Endothelial cell of umbilical vein (primary cell): ENCODE measurements around the gene TMEM54. TPM values are rescaled to one million over a fixed set of nuclear protein-coding genes. Genes with fewer than 3 reads are reported as not detected.

ENCODE experiments used
- BruUV-seq: library from RNA; stranded (reverse); fragments of 400-500 nt; replicated peaks from 2 replicates; lab custom pipeline; 2021; lab: Mats Ljungman, UMichigan
- CTCF ChIA-PET: fragments of 300-600, 350-600 bp; sonication (Branson Sonifier 250); formaldehyde crosslinking; loops from one replicate; lab custom pipeline; 2021; ENCODE audit warnings: antibody characterized with exemption, inconsistent platforms; lab: Charles Lee
- POLR2A ChIA-PET: fragments of 300-600, 350-600 bp; sonication (Branson Sonifier 250); formaldehyde crosslinking; loops from one replicate; lab custom pipeline; 2021; ENCODE audit warnings: antibody characterized with exemption, inconsistent platforms; lab: Charles Lee
- DNase-seq: peaks from one replicate; pipeline ENCODE4 v3.0.0-alpha.2; 2011; ENCODE audit warnings: low read depth, low spot score
- FAIRE-seq: peaks from 2 replicates; lab custom pipeline; 2011; peaks lifted over from hg19 to GRCh38; lab: Jason Lieb, UNC
- H2AFZ ChIP-seq: 2 replicates; pipeline ENCODE4 v1.6.0; 2012; ENCODE audit warnings: low read depth, low read length, control low read depth, inconsistent platforms
- H3K27ac ChIP-seq: 2 replicates; pipeline ENCODE4 v1.5.1; 2011; ENCODE audit warnings: low read depth, mild to moderate bottlenecking, control low read depth, low read length, moderate library complexity; ENCODE audit not compliant: insufficient read depth
- H3K27me3 ChIP-seq, 2 experiments: 2 replicates each; pipeline versions ENCODE4 v1.6.0 to v1.6.1; 2011; ENCODE audit warnings: low read length in 2 of 2, mixed read lengths in 1 of 2; ENCODE audit not compliant: control insufficient read depth in 2 of 2, insufficient read depth in 2 of 2
- H3K36me3 ChIP-seq, 2 experiments: 2 replicates in 1 of 2; 3 replicates in 1 of 2; pipeline ENCODE4 v1.5.1; 2011; ENCODE audit warnings: low read length in 2 of 2, mild to moderate bottlenecking in 1 of 2, moderate library complexity in 1 of 2; ENCODE audit not compliant: control insufficient read depth in 2 of 2, insufficient read depth in 2 of 2; ENCODE audit errors: extremely low read depth in 1 of 2
- H3K4me1 ChIP-seq: 3 replicates; pipeline ENCODE4 v1.5.1; 2011; ENCODE audit warnings: mild to moderate bottlenecking, low read length; ENCODE audit not compliant: control insufficient read depth, insufficient read depth; ENCODE audit errors: extremely low read depth
- H3K4me2 ChIP-seq: 2 replicates; pipeline ENCODE4 v1.6.1; 2011; ENCODE audit warnings: low read length, control low read depth, mixed read lengths; ENCODE audit not compliant: insufficient read depth
- H3K4me3 ChIP-seq, 3 experiments: fragments of 200-600 bp in 1 of 3; sonication (generic), shearing (Covaris generic) in 1 of 3; replicated peaks in 1 of 3; 2 replicates each; pipeline ENCODE4 v1.5.1; 2011 to 2016; ENCODE audit warnings: control low read depth in 3 of 3, low read length in 3 of 3, mild to moderate bottlenecking in 2 of 3, inconsistent platforms in 1 of 3, low read depth in 1 of 3, moderate library complexity in 1 of 3; ENCODE audit not compliant: insufficient read depth in 1 of 3
- H3K79me2 ChIP-seq: 2 replicates; pipeline ENCODE4 v1.6.0; 2012; ENCODE audit warnings: low read length, inconsistent platforms; ENCODE audit not compliant: control insufficient read depth, insufficient read depth
- H3K9ac ChIP-seq: replicated peaks from 2 replicates; pipeline ENCODE3; 2011; ENCODE audit warnings: low read length, control low read depth; ENCODE audit not compliant: insufficient read depth; ENCODE audit errors: extremely low read depth
- H3K9me1 ChIP-seq: replicated peaks from 3 replicates; pipeline ENCODE4 v1.6.0; 2011; ENCODE audit warnings: mild to moderate bottlenecking, low read length; ENCODE audit not compliant: control insufficient read depth, insufficient read depth; ENCODE audit errors: extremely low read depth
- H3K9me3 ChIP-seq: replicated peaks from 2 replicates; pipeline ENCODE4 v1.5.1; 2012; ENCODE audit warnings: low read length, inconsistent platforms; ENCODE audit not compliant: control insufficient read depth, insufficient read depth
- H4K20me1 ChIP-seq: replicated peaks from 2 replicates; pipeline ENCODE3; 2011; ENCODE audit warnings: mild to moderate bottlenecking, low read length; ENCODE audit not compliant: control insufficient read depth, insufficient read depth; ENCODE audit errors: extremely low read depth
- GATA2 ChIP-seq: IDR thresholded peaks from 2 replicates; pipeline ENCODE4 v1.7.0; 2011; ENCODE audit warnings: low read depth, mild to moderate bottlenecking, moderate library complexity, mixed read lengths, low read length; ENCODE audit not compliant: insufficient read length, insufficient read depth
- POLR2A ChIP-seq: IDR thresholded peaks from 2 replicates; pipeline ENCODE4 v1.6.1; 2012; ENCODE audit warnings: low read depth, mild to moderate bottlenecking, control low read depth, low read length
- POLR2AphosphoS5 ChIP-seq: IDR thresholded peaks from 2 replicates; pipeline ENCODE4 v1.6.1; 2012; ENCODE audit warnings: low read depth, mild to moderate bottlenecking, control low read depth, low read length, moderate library complexity; ENCODE audit not compliant: insufficient read depth
- dilution Hi-C: fragments of 300-500 bp; cut with MboI; formaldehyde crosslinking; loops from one replicate; pipeline ENCODE4 v1.15.0; 2019; ENCODE audit warnings: low sequenced_read_pairs; ENCODE audit not compliant: extremely low pct_ligation_motif_present
- intact Hi-C: fragments of 100-400 bp; cut with micrococcal nuclease; formaldehyde crosslinking; loops from one replicate; pipeline ENCODE4 v1.10.0; 2022
- polyA plus RNA-seq, 4 experiments: library from polyadenylated mRNA; depleted of rRNA in 3 of 4; stranded (reverse) in 3 of 4; unstranded in 1 of 4; fragments of >200 nt; gene quantifications; 2 replicates each; pipeline versions ENCODE4 v1.2.1 to v1.2.3, GENCODE V29; 2011 to 2012; ENCODE audit warnings: missing spikeins in 1 of 4
- total RNA-seq: library from RNA; stranded (reverse); gene quantifications from 2 replicates; pipeline ENCODE4 v1.2.3, GENCODE V29; 2021

TMEM54 gene
- total and polyA plus RNA-seq, 2 donors (not counting 3 experiments of a cell fraction or from before 2014, with no cell fraction given), result 23.6 to 77.2 TPM

DNA sequence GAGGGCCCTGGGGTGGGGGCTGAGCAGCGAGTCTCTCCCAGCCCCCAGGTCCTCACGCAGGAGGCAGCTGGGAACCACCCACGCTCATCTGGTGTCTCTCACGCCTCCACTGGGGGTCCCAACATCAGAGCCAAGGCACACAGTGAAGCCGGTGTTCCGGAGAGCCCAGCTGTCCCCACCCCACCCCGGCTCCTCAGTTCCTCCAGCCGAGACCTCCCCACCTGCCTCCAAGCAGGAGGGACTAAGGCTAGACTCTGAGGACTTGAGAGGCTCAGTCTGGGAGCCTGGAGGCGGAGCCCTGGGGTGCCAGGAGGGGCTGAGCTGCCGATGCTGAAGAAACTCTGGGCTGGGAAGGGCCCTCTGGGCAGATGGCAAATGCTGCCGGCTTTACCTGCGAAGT, 16.5 kb downstream of the TMEM54 start:
- no peak overlapping the region for H3K4me3 ChIP-seq
- no peaks in the 10 kb centered on the region for H3K79me2 ChIP-seq
- BruUV-seq, result no TSS peak
- dilution Hi-C loops (no loop called here), intact Hi-C loops (no loop called here)
- ChIA-PET POLR2A (no interaction called here), CTCF (interaction anchor here (1.2 to 2.0 kb wide), 3 partner anchors 9 to 172 kb away, joined by 3 to 10 read pairs (median 3); no protein-coding TSS in a partner anchor)
- no peaks in the 10 kb centered on the region for H3K36me3 ChIP-seq
- H3K4me2 ChIP-seq, result no peak overlapping the region
- no peak overlapping the region for H2AFZ ChIP-seq
- no peaks in the 10 kb centered on the region for H3K4me1 ChIP-seq
- H4K20me1 ChIP-seq, result no peaks in the 10 kb centered on the region
- H3K9me1 ChIP-seq, result no peaks in the 10 kb centered on the region
- FAIRE-seq, result no peak
- H3K9me3 ChIP-seq, result no peaks in the 10 kb centered on the region
- peaks cover 13 to 15% of the 10 kb centered on the region in 2 experiments for H3K27me3 ChIP-seq
- TF ChIP-seq POLR2A, result no peak
- no peak overlapping the region for H3K27ac ChIP-seq
- DNase-seq, result no peak
- no peak overlapping the region for H3K9ac ChIP-seq

DNA sequence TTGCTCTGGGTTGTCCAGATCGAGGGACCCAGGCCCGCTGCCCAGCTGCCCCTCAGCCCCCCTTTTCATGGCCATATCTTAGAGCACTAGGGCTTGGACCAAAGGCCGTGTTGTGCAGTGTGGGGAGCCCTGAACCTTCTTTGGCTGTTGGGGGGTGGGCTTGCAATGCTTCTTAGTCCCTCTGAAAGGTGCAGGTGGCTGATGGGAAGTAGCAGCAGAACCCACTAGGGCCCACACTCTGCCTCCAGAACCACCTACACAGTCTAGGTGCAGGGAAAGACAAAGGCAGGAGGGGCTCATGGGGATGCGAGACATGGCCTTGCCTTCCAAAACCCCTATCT, 17.2 kb downstream of the TMEM54 start:
- intact Hi-C loops (no loop called here), dilution Hi-C loops (no loop called here)
- Histone ChIP-seq H3K4me3 (no peak overlapping the region), H3K4me1 (no peaks in the 10 kb centered on the region), H3K9me3 (no peaks in the 10 kb centered on the region), H3K27ac (no peak overlapping the region), H4K20me1 (no peaks in the 10 kb centered on the region), H3K27me3 (peaks cover 13 to 15% of the 10 kb centered on the region in 2 experiments), H2AFZ (no peak overlapping the region), H3K9me1 (no peaks in the 10 kb centered on the region), H3K79me2 (no peaks in the 10 kb centered on the region), H3K36me3 (no peaks in the 10 kb centered on the region), H3K4me2 (no peak overlapping the region), H3K9ac (no peak overlapping the region)
- CTCF ChIA-PET, result interaction anchor here (2.0 kb wide), 1 partner anchor 8 kb away, joined by 10 read pairs; no protein-coding TSS in a partner anchor
- POLR2A ChIA-PET, result no interaction called here
- no peak for DNase-seq
- BruUV-seq, result no TSS peak
- no peak for FAIRE-seq
- TF ChIP-seq GATA2 (no peak), POLR2A (no peak), POLR2AphosphoS5 (no peak)
